ENCODE measurements around the gene ICAM1. TPM values are rescaled to one million over a fixed set of nuclear protein-coding genes. Genes with fewer than 3 reads are reported as not detected.

ICAM1 gene
- total RNA-seq, 6 experiments from 2014 or later: 4.6 to 186 (median 38.5) TPM

- no peaks in the 10 kb centered on the region for H3K27me3 ChIP-seq
- peak in 1 of 4 donors; percentile 4 for ATAC-seq
- intact Hi-C loops (cut with DNase I): no loop called here
- H3K4me3 ChIP-seq: no peak overlapping the region
- no peaks in the 10 kb centered on the region for H3K9me3 ChIP-seq
- DNase-seq: no peak
- peaks cover 0 to 84% (median 14%) of the 10 kb centered on the region in 4 donors for H3K36me3 ChIP-seq
- 93% methylated on average over 5 of the region's 32 CpGs for WGBS (ENCODE audit: insufficient coverage, low coverage, low lambda C conversion rate, missing lambda C conversion rate)
- H3K27ac ChIP-seq: no peak overlapping the region
- H3K4me1 ChIP-seq: peaks cover 0 to 3% (median 0%) of the 10 kb centered on the region in 4 donors
- TF ChIP-seq POLR2A (IDR thresholded peaks at IDR 0.05) (no peak), CTCF (IDR thresholded peaks at IDR 0.05) (no peak)
Observed at GRCh38 chr19:10320602-10321416, 49.9 kb downstream of the ICAM1 start.

- ATAC-seq: peak in 1 of 4 donors; percentile 3
- H3K4me1 ChIP-seq: peaks cover 0 to 6% (median 0%) of the 10 kb centered on the region in 4 donors
- H3K27me3 ChIP-seq: no peaks in the 10 kb centered on the region
- H3K9me3 ChIP-seq: no peaks in the 10 kb centered on the region
- intact Hi-C loops (cut with DNase I): no loop called here
- H3K4me3 ChIP-seq: no peak overlapping the region
- no peak overlapping the region for H3K27ac ChIP-seq
- WGBS (ENCODE audit: insufficient coverage, low coverage, low lambda C conversion rate, missing lambda C conversion rate): no CpG with 5 or more reads among the region's 11 CpGs
- TF ChIP-seq CTCF (IDR thresholded peaks at IDR 0.05) (no peak), POLR2A (IDR thresholded peaks at IDR 0.05) (no peak)
- DNase-seq: no peak
- peaks cover 0 to 88% (median 16%) of the 10 kb centered on the region in 4 donors for H3K36me3 ChIP-seq
Observed at GRCh38 chr19:10321417-10321797, 50.5 kb downstream of the ICAM1 start.

GRCh38 chr19:10321874-10322835 lies 51.2 kb downstream of the ICAM1 start:
- Histone ChIP-seq H3K4me3 (no peak overlapping the region), H3K27me3 (no peaks in the 10 kb centered on the region), H3K27ac (no peak overlapping the region), H3K4me1 (peaks cover 0 to 6% (median 0%) of the 10 kb centered on the region in 4 donors), H3K36me3 (peaks cover 0 to 87% (median 19%) of the 10 kb centered on the region in 4 donors), H3K9me3 (no peaks in the 10 kb centered on the region)
- TF ChIP-seq POLR2A (IDR thresholded peaks at IDR 0.05): no peak
- TF ChIP-seq CTCF (IDR thresholded peaks at IDR 0.05): no peak
- ATAC-seq (no peak), DNase-seq (no peak)
- intact Hi-C loops (cut with DNase I): no loop called here
- WGBS (ENCODE audit: insufficient coverage, low coverage, low lambda C conversion rate, missing lambda C conversion rate): 90% methylated on average over 8 of the region's 19 CpGs

GRCh38 chr19:10325732-10326131 lies 54.8 kb downstream of the ICAM1 start:
- no peak overlapping the region for H3K27ac ChIP-seq
- no peak overlapping the region for H3K4me3 ChIP-seq
- peaks cover 0 to 6% (median 2%) of the 10 kb centered on the region in 4 donors for H3K4me1 ChIP-seq
- DNase-seq (no peak), ATAC-seq (peak; percentile 40 to 70 (median 60))
- WGBS (ENCODE audit: insufficient coverage, low coverage, low lambda C conversion rate, missing lambda C conversion rate): 80% methylated on average over 4 of the region's 8 CpGs
- intact Hi-C loops (cut with DNase I): no loop called here
- H3K36me3 ChIP-seq: peaks cover 0 to 85% (median 30%) of the 10 kb centered on the region in 4 donors
- no peaks in the 10 kb centered on the region for H3K9me3 ChIP-seq
- no peak for TF ChIP-seq POLR2A (IDR thresholded peaks at IDR 0.05)
- no peak for TF ChIP-seq CTCF (IDR thresholded peaks at IDR 0.05)
- no peaks in the 10 kb centered on the region for H3K27me3 ChIP-seq

Measured in right lobe of liver (tissue), 6 donors.